ENCODE data around the gene IGDCC3.
A peak's percentile ranks its signal among the peaks of the same experiment; 100 is the strongest.

IGDCC3 gene

DNA sequence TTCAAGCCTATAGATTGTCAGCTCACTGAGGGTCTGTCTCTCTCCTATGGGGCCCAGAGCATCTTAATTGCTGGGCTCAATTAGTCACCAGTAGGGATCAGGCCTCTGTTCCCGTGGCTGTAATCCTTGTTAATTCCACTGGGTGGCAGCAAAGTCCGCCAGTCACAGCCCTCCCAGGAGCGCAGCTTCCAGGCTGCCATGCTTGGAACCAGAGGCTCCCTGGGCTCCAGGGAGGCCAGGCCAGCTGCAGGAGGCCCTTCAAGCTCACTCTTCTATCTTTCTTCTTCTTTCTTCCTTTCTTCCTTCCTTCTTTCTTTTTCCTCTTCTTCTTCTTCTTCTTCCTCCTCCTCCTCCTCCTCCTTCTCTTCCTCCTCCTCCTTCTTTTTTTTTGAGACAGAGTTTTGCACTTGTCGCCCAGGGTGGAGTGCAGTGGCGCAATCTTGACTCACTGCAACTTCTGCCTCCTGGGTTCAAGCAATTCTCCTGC, 58.9 kb downstream of the IGDCC3 start:
- no peak overlapping the region for H3K4me3 ChIP-seq (ENCODE audit: low read depth, low read length)
- DNase-seq (ENCODE audit: low read depth): peak; percentile 75
- TF ChIP-seq, protein P1, sequence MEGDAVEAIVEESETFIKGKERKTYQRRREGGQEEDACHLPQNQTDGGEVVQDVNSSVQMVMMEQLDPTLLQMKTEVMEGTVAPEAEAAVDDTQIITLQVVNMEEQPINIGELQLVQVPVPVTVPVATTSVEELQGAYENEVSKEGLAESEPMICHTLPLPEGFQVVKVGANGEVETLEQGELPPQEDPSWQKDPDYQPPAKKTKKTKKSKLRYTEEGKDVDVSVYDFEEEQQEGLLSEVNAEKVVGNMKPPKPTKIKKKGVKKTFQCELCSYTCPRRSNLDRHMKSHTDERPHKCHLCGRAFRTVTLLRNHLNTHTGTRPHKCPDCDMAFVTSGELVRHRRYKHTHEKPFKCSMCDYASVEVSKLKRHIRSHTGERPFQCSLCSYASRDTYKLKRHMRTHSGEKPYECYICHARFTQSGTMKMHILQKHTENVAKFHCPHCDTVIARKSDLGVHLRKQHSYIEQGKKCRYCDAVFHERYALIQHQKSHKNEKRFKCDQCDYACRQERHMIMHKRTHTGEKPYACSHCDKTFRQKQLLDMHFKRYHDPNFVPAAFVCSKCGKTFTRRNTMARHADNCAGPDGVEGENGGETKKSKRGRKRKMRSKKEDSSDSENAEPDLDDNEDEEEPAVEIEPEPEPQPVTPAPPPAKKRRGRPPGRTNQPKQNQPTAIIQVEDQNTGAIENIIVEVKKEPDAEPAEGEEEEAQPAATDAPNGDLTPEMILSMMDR (IDR thresholded peaks at IDR 0.05; ENCODE audit: insufficient read depth, low read depth, low read length, missing control alignments): peak; percentile 78

DNA sequence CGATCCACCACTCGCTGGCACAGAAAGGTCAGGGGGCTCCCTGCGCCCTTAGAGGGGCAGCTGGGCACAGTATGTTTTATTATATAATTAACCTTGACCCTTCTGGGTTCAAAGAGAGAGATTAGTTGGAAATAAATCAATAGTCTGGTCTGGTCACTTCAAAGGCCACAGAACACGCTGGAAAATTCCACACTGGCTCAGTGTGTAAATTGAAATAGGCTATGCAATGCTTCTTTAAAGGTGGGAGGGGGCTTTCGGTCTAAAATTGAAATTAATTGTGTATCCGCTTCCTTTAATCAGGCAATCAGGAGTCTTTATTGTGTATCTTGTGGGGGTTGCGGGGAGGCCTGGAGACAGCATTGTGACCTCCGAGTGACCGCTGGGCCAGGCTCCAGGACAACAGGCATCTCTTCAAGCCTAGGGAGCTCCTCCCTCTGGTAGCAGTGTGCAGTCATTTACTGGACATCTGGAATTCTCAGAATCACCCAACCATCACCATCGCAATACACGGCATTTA, 65.3 kb downstream of the IGDCC3 start:
- TF ChIP-seq, protein P1 (IDR thresholded peaks at IDR 0.05; ENCODE audit: insufficient read depth, low read depth, low read length, missing control alignments): no peak
- no peak for DNase-seq (ENCODE audit: low read depth)
- H3K4me3 ChIP-seq (ENCODE audit: low read depth, low read length): no peak overlapping the region

DNA sequence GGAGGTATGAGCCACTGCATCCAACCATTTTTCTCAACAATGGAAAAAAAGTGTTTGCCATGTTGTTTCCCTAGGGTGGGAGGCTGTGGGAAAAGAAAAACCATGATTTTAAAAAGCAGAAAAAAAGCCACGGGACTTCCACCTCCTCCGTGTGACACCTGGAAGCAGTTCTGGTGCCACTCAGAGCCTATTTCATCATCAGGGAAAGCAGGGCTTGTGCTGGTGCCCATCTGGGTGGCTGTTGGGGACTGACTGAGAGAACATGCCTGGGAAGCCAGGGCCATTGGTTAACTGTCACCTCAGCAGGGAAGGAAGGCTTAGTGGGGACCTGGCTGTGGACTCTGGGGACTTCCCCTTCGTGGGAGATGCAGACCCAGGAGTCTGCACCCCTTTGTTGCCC, 66.0 kb downstream of the IGDCC3 start:
- DNase-seq (ENCODE audit: low read depth): no peak
- H3K4me3 ChIP-seq (ENCODE audit: low read depth, low read length): no peak overlapping the region
- TF ChIP-seq, protein P1 (IDR thresholded peaks at IDR 0.05; ENCODE audit: insufficient read depth, low read depth, low read length, missing control alignments): no peak

DNA sequence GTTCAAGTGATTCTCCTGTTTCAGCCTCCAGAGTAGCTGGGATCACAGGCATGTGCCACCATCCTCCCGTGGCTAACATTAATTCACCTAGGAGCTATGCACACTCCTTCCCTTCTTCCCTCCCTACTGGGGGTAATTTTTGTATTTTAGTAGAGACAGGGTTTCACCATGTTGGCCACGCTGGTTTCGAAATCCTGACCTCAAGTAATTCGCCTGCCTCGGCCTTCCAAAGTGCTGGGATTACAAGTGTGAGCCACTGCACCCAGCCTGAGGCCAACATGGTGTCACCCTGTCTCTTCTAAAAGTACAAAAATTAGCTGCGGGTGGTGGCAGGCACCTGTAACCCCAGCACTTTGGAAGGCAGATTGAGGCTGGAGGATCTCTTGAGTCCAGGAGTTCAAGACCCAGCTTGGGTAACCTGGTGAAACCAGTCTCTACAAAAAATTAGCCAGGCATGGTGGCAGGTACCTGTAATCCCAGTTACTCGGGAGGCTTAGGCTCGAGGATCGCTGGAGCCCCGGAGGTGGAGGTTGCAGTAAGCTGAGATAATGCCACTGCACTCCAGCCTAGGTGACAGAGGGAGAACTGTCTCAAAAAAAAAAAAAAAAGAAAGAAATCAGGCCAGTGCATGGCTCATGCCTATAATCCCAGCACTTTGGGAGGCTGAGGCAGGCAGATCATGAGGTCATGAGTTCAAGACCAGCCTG, 67.2 kb downstream of the IGDCC3 start:
- DNase-seq (ENCODE audit: low read depth): no peak
- TF ChIP-seq, protein P1 (IDR thresholded peaks at IDR 0.05; ENCODE audit: insufficient read depth, low read depth, low read length, missing control alignments): no peak
- H3K4me3 ChIP-seq (ENCODE audit: low read depth, low read length): no peak overlapping the region

DNA sequence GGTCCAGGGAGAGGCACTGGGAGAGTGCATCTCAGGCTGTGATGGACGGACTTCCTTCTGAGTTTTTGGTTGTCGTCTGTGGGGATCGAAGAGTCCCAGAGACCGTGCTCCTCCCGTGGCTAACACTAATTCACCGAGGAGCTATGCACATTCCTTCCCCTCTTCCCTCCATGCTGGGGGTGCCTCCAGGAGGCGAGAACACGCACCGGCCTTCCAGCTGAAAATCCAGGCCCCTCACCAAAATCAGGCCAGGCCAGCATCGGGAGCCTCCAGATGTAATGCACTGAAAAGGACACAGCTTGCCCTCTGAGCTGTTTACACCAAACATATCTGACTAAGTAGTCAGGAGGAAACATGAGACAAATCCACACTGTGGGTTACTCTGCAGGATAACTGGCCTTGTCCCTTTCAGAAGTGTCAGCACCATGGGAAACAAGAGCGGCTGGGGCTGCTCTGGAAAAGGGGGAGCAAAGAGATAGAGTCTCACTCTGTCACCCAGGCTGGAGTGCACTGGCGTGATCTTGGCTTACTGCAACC, 67.9 kb downstream of the IGDCC3 start:
- TF ChIP-seq, protein P1 (IDR thresholded peaks at IDR 0.05; ENCODE audit: insufficient read depth, low read depth, low read length, missing control alignments): no peak
- no peak overlapping the region for H3K4me3 ChIP-seq (ENCODE audit: low read depth, low read length)
- no peak for DNase-seq (ENCODE audit: low read depth)

DNA sequence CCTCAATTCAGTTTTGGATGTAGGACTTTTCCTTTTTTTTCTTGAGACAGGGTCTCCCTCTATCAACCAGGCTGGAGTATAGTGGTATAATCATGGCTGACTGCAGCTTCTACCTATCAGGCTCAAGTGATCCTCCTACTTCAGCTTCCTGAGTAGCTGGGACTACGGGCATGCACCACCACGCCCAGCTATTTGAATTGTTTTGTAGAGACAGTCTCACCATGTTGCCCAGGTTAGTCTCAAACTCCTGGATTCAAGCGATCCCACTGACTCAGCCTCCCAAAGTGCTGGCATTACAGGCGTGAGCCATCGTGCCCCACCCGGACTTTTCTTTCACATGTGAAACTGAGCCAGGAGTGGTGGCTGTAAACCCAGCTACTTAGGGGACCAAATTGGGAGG, 69.8 kb downstream of the IGDCC3 start:
- no peak for DNase-seq (ENCODE audit: low read depth)
- TF ChIP-seq, protein P1 (IDR thresholded peaks at IDR 0.05; ENCODE audit: insufficient read depth, low read depth, low read length, missing control alignments): no peak
- no peak overlapping the region for H3K4me3 ChIP-seq (ENCODE audit: low read depth, low read length)
